ENCODE measurements around the gene PEX14.

GRCh38 chr1:10564063-10564462 lies 89.3 kb downstream of the PEX14 start:
- TF ChIP-seq CTCF (IDR thresholded peaks at IDR 0.05; ENCODE audit: insufficient read depth, low read length) (no peak), POLR2AphosphoS5 (IDR thresholded peaks at IDR 0.05; ENCODE audit: low read depth) (no peak), REST (IDR thresholded peaks at IDR 0.05; ENCODE audit: insufficient replicate concordance, low read depth) (no peak)

All from HL-60 (cell line).